Muscle layer of colon (tissue), 2 donors: ENCODE measurements around the gene SLC38A11.

ENCODE experiments used
- H3K27ac ChIP-seq: one replicate; pipeline ENCODE4 v1.7.0; 2013; ENCODE audit warnings: low read depth, mild to moderate bottlenecking, low read length, moderate library complexity
- H3K27me3 ChIP-seq, 2 donors: one replicate each; pipeline ENCODE4 v1.7.0; 2013; ENCODE audit warnings: low read length in 2 of 2, mild to moderate bottlenecking in 2 of 2; ENCODE audit not compliant: insufficient read depth in 2 of 2, control insufficient read depth in 1 of 2
- H3K36me3 ChIP-seq: one replicate; pipeline ENCODE4 v1.7.0; 2013; ENCODE audit warnings: mild to moderate bottlenecking, low read length; ENCODE audit not compliant: insufficient read depth
- H3K4me1 ChIP-seq: one replicate; pipeline ENCODE4 v1.7.0; 2013; ENCODE audit warnings: mild to moderate bottlenecking, low read length; ENCODE audit not compliant: insufficient read depth
- H3K4me3 ChIP-seq, 2 donors: one replicate each; pipeline ENCODE4 v1.7.0; 2013; ENCODE audit warnings: low read length in 2 of 2, low read depth in 1 of 2, mild to moderate bottlenecking in 1 of 2, moderate library complexity in 1 of 2
- H3K9ac ChIP-seq: one replicate; pipeline ENCODE4 v1.7.0; 2013; ENCODE audit warnings: low read length
- H3K9me3 ChIP-seq: one replicate; pipeline ENCODE4 v1.7.0; 2013; ENCODE audit warnings: mild to moderate bottlenecking, low read length
- donor health status: abdominal sarcoma.
- donor health status: Adenocarcinoma of cecum.

Gene SLC38A11

GRCh38 chr2:164967781-164968228, 12.5 kb upstream of the SLC38A11 start:
- H3K4me1 ChIP-seq: peaks cover 6% of the 10 kb centered on the region
- no peaks in the 10 kb centered on the region for H3K9me3 ChIP-seq
- H3K27me3 ChIP-seq: no peaks in the 10 kb centered on the region
- no peak overlapping the region for H3K4me3 ChIP-seq
- H3K9ac ChIP-seq: no peak overlapping the region
- no peak overlapping the region for H3K27ac ChIP-seq
- H3K36me3 ChIP-seq: no peaks in the 10 kb centered on the region

- no peaks in the 10 kb centered on the region for H3K27me3 ChIP-seq
- no peaks in the 10 kb centered on the region for H3K9me3 ChIP-seq
- H3K27ac ChIP-seq: peak overlapping the region; percentile 50
- no peak overlapping the region for H3K9ac ChIP-seq
- H3K4me3 ChIP-seq: no peak overlapping the region
- H3K36me3 ChIP-seq: no peaks in the 10 kb centered on the region
- peaks cover 6% of the 10 kb centered on the region for H3K4me1 ChIP-seq
Observed at GRCh38 chr2:164967361-164967760, 12.0 kb upstream of the SLC38A11 start.

DNA sequence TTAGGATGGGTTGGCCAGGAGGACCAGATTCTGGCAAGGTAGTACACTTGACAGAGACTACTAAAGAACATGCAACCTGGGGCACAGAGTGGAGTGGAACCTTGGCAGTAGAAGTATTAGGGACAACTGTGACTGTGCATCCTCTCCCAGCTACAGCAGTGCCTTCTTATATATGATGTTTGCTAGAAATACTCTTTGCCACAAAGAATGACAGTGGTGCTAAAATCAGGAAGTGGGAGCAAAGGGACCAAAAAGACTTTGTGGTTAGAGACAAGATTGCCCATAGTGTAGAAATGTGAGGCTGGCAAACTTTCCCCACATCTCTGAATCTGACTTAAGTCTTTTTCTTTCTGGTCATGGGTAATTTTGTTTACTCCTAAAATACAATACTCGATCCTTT, 9.4 kb upstream of the SLC38A11 start:
- no peaks in the 10 kb centered on the region for H3K27me3 ChIP-seq
- H3K4me1 ChIP-seq: peaks cover 6% of the 10 kb centered on the region
- no peak overlapping the region for H3K9ac ChIP-seq
- no peaks in the 10 kb centered on the region for H3K9me3 ChIP-seq
- no peak overlapping the region for H3K27ac ChIP-seq
- no peaks in the 10 kb centered on the region for H3K36me3 ChIP-seq
- H3K4me3 ChIP-seq: no peak overlapping the region

DNA sequence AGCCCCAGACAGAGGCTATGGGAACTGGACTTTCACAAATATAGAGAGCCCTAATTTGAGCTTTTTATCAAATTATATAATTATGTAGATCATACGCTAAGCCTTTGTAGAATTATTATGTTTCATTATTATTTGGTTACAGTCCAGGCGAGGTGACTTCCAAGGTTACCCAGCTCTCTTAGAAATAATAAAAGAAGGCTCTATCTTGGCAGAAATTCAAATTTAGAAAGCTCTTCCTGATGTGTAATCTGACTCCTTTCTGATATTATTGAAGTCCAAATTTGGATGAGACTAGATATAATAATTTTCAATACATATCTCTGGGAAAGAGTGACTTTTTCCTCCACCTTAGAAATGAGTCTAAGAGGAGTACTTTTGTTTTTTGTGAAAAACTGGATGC, 4.8 kb upstream of the SLC38A11 start:
- Histone ChIP-seq H3K27ac (no peak overlapping the region), H3K27me3 (no peaks in the 10 kb centered on the region), H3K9ac (no peak overlapping the region), H3K4me3 (no peak overlapping the region), H3K4me1 (peaks cover under 1% of the 10 kb centered on the region), H3K36me3 (no peaks in the 10 kb centered on the region), H3K9me3 (no peaks in the 10 kb centered on the region)

DNA sequence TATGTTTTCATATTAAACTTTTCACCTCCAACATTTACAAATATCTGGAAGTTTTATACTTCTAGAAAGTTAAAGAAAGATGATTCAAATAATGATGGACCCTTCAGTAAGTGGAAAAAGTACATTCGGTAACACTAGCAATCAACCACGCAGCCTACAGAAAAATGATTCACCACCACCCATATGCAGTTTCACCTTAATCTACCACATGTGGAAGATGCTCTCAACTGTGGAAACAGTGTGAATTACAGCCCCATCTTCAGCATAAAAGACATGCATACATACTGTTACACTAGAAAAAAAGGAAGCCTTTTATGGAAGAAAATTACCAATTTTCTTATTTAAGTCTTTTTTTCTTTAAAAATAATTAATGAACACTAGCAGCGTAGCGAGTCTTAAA, 1.1 kb downstream of the SLC38A11 start:
- H3K4me3 ChIP-seq: no peak overlapping the region
- no peaks in the 10 kb centered on the region for H3K27me3 ChIP-seq
- no peak overlapping the region for H3K27ac ChIP-seq
- H3K9ac ChIP-seq: no peak overlapping the region
- H3K4me1 ChIP-seq: peaks cover 5% of the 10 kb centered on the region
- no peaks in the 10 kb centered on the region for H3K36me3 ChIP-seq
- no peaks in the 10 kb centered on the region for H3K9me3 ChIP-seq

DNA sequence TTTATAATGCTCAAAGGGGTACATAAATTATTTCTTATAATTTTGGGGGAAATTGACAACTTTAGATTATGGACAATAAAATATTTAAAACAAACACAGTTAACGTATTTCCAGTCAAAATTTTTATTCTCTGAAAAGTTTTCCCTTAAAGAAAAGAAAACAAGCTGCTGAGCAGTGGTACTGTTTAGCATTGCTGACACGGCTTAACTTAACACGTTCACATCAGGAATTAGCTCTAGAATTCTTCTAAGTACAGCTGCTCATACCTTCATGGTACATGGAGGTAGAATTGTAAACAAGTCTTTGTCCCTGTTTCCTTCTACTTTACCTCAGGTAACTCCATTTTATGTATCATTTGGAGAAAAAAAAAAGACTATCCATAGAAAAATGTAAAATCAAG, 2.0 kb downstream of the SLC38A11 start:
- no peak overlapping the region for H3K4me3 ChIP-seq
- H3K27me3 ChIP-seq: no peaks in the 10 kb centered on the region
- no peak overlapping the region for H3K27ac ChIP-seq
- no peak overlapping the region for H3K9ac ChIP-seq
- H3K36me3 ChIP-seq: no peaks in the 10 kb centered on the region
- peaks cover 5% of the 10 kb centered on the region for H3K4me1 ChIP-seq
- no peaks in the 10 kb centered on the region for H3K9me3 ChIP-seq

DNA sequence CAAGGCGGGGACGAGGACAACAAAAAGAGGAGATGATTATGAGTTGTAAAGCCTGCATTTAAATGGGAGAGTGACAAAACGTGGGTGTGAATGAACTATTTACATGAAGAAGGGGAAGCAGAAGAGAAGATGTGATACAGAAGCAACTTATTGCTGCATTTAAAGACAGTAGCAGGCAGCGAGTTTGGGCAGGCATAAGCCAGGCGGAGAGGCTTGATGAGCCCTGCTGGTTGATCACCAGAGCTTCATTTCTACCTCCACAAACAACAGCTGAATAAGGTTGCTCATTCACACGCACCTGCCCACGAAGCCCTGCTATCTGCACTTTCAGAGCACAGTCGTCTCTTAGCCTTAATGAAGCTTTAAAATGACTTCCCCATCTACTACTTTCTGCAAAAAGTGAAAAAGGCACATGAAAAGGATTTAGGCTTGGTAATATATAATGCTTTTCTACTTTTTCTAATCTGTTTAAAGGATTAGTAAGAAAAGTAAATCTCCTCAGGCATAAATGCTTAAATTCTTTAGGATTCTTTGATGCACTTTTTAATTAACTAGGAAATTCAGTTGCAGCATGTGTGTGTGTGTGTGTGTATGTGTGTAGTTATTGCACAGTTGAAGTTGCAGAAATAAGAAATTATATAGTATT, 3.1 kb downstream of the SLC38A11 start:
- Histone ChIP-seq H3K9me3 (no peaks in the 10 kb centered on the region), H3K4me1 (peaks cover 5% of the 10 kb centered on the region), H3K36me3 (no peaks in the 10 kb centered on the region), H3K4me3 (no peak overlapping the region), H3K27ac (no peak overlapping the region), H3K27me3 (no peaks in the 10 kb centered on the region), H3K9ac (no peak overlapping the region)

DNA sequence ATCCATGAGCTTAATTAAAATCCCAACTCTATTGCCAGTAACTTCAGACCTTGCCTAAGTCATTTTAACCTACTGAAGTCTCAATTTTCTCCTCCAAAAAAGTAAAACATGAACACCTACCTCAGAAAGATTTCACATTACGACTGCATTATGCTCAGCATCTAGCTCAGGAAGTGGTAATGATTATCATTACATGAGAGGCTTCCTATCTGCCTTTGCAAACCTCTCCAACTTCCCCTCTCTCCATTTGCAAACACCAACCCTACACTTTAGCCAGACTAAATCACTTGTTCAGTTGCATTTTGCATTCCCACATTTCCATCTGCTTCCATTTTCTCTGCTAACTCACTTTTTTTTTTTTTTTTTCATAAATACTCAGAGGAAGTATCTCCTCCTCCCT, 6.8 kb downstream of the SLC38A11 start:
- Histone ChIP-seq H3K9ac (no peak overlapping the region), H3K27ac (no peak overlapping the region), H3K4me1 (no peaks in the 10 kb centered on the region), H3K27me3 (no peaks in the 10 kb centered on the region), H3K4me3 (no peak overlapping the region), H3K9me3 (no peaks in the 10 kb centered on the region), H3K36me3 (no peaks in the 10 kb centered on the region)

DNA sequence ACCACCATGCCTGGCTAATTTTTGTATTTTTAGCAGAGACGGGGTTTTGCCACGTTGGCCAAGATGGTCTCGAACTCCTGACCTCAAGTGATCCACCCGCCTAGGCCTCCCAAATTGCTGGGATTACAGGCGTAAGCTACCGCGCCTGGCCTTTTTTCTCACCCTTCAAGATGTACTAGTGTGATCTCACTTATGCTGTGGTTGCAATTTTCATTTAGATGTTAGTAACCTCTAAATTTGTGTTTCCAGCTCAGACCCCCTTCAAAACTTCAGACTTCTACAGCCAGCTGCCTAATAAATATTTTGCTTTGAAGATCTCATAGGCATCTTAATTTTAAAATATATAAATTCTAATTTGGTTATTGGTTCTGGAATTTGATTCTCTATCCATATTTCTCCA, 8.0 kb downstream of the SLC38A11 start:
- Histone ChIP-seq H3K9me3 (no peaks in the 10 kb centered on the region), H3K36me3 (no peaks in the 10 kb centered on the region), H3K27ac (no peak overlapping the region), H3K4me1 (no peaks in the 10 kb centered on the region), H3K27me3 (no peaks in the 10 kb centered on the region), H3K4me3 (no peak overlapping the region), H3K9ac (no peak overlapping the region)

DNA sequence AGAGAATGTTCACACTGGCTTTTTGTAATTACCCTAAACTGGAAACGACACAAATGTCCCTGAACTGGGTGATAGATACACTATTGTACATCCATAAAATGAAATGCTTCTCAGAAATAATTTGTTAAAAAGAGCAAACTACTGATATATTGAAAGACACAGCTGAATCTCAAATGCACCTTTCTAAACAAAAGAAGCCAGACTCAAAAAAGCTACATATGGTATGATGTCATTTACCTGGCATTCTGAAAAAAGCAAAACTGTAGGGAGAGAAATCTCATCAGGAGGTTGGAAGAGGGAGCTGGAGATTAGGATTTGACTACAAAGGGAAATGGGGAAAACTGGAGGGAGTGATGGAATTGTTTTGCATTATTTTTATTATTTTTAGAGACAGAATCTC, 12.0 kb downstream of the SLC38A11 start:
- Histone ChIP-seq H3K9ac (no peak overlapping the region), H3K27ac (no peak overlapping the region), H3K27me3 (no peaks in the 10 kb centered on the region), H3K9me3 (no peaks in the 10 kb centered on the region), H3K4me1 (no peaks in the 10 kb centered on the region), H3K36me3 (no peaks in the 10 kb centered on the region), H3K4me3 (no peak overlapping the region)

DNA sequence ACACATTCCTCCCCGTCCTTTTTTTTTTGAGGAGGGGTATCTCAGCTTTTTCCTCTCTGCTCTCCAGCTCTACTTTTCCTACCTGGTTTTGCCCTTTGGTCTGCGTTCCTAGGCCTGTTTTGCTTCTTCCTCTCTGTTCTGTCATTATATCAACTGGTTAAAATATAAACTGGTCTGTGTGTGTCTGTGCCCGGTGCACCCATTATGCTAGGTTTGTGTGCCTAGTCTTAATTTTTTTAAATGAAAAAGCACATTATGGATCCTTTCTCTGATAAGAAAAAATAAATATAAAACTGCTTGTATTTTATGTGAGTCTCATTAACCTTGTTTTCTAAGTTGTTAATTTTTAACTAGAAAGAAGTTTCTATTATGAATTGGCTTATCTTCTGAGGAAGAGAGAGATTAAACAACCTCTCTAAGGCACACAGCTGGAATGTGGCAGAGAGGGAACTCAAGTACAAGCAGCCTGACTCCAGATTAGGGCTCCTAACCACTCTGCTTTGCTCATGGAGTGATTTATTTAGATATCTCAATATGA, 17.4 kb downstream of the SLC38A11 start:
- H3K27ac ChIP-seq: no peak overlapping the region

More for the DNA sequence above, 17.4 kb downstream of the SLC38A11 start:
- Histone ChIP-seq H3K4me3 (no peak overlapping the region), H3K4me1 (no peaks in the 10 kb centered on the region), H3K9ac (no peak overlapping the region), H3K27me3 (no peaks in the 10 kb centered on the region), H3K36me3 (no peaks in the 10 kb centered on the region), H3K9me3 (no peaks in the 10 kb centered on the region)
